Activated CD4-positive, alpha-beta T cell treated with anti-CD3 and anti-CD28 coated beads, Interleukin-2, Interleukin-4, amounts not matched to agents 100 ng/mL and 50 ng/mL, durations not matched to agents 16 hours and 8 hours (primary cell): ENCODE measurements around the gene KDR.

Experiments
- DNase-seq: peaks from one replicate; pipeline ENCODE4 v3.0.0-alpha.2; 2020; ENCODE audit warnings: low spot score

KDR gene

DNA sequence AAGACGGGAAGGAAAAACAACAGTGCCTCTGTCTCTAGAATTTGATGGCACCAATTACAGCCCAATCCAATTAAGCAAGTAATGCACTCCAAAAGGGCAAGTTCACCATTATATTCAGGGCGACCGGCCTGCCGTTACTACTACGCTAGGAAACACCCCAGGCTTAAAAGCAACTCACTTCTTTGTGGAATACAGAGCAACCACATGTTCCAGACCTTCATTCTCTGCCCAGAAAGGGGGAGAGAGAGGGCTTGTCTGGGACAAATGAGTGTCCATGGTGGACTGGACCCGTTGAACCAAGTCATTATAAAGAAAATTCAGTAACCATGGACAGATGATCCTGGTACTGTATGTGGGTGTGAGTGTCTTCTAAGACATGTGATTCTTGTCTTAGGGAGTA, 1.6 kb downstream of the KDR start:
- no peak for DNase-seq

DNA sequence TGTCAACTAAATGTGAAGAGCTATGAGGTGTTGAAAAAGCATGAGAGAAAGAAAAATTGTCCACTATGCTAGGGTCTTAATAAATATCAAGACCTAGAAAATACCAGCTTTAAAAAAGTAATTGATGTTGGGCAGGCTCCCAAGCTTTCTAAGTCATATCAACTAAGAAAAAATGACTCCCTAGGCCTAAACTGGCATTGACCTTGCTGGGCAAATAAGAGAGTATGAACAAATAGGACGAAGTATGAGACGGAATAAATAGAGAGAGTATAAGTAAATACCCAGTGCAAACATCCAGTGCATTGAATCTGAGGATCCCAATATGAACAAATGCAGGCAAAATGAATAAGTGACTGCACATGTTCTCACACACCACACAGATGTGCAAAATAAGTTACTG, 3.2 kb downstream of the KDR start:
- no peak for DNase-seq

DNA sequence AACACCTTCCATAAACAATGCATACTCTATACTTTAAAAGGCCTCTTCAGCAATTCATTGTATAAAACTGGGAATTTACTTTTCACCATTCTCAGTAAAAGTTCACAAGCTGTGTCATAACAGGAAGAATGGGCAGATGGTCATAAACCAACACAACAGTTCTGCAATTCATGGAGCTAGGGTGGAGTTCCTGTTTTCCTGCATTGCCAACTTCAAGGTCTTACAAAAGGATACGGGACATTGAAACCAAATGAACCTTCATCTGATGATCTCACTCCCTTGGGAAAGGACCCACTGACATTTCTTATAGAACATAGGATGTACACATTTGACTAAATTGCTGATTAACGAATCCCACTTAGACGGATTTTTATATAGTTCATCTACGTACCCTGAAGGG, 4.1 kb downstream of the KDR start:
- DNase-seq: no peak

DNA sequence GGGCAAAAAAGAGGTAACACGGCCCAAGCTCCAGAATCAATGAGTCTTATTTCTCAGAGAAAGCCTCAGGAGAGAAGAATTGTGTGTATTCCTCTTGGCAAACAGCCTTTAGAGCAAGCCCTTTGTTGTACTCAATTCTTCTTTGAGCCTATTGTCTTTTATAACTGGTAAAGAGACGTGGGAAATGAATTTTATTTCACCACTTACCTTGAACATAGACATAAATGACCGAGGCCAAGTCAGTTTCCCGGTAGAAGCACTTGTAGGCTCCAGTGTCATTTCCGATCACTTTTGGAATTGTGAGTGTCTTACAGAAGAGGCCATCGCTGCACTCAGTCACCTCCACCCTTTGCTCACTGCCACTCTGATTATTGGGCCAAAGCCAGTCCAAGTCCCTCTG, 7.0 kb downstream of the KDR start:
- DNase-seq: no peak

DNA sequence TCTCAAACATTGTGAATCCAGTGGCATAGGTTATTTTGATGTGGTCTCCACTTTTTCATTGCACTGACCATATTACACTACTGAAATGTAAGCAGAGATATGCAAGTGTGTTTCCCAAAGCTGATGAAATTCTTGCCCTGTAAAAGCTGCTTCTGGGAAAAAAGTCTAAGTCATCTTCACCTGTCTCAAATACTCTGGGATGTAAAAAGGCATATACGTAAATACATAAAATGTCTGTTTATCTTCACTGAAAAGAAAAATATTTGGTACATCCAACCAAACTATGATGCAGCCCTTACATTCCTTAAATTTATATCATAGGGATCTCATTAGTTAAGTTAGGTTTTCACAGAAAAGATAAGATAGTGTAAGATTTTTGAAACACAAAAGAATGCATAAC, 7.9 kb downstream of the KDR start:
- no peak for DNase-seq

DNA sequence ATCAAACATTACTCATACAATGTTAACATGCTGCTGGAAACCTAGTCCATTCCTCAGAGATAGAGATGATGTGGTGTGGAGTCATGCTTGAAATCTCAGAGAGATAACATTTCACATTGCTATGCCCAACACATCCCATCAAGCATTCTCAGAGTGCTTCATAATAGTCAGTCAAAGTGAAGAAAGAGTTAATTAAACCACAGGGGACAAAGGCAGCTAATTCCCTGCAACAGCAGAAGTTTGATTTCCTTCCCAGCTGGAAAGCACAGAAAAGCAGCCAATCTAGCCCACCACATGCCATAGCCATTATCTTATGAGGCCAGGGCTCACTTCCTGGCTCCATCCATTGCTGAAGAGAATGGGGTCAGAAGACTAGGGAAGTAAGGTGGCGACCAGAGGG, 8.9 kb downstream of the KDR start:
- no peak for DNase-seq

DNA sequence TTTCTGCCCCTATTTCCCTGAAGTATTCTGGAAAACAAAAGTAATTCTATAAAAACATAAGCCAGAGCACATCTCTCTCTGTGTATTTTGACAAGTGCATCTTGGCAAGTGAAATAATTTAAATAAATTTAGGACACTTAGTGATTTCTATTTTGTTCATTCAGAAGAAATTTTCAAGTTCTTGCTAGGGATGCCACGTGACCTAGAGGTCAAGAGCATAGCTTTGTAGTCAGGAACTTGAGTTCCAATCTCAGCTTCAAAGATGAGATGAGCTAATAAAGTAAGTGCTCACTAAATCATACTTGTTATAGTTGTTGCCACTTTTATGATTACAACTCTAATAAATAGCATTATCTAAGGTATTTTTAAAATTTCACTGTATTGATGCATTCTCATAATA, 13.8 kb downstream of the KDR start:
- DNase-seq: no peak

DNA sequence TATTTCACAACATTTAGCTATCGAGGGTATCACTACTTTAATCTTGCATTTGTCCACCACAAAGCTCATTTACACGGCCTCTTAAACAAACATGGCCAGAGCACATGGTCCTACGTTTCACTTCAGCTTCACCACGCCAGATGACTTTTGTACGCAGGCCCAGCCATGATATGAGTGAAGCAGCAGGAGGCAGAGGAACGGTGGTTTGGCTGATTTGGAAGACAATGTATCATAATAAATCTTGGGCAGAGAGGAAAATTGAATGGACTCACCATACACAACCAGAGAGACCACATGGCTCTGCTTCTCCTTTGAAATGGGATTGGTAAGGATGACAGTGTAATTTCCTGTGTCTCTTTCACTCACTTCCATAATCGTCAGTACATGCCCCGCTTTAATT, 15.3 kb downstream of the KDR start:
- no peak for DNase-seq

DNA sequence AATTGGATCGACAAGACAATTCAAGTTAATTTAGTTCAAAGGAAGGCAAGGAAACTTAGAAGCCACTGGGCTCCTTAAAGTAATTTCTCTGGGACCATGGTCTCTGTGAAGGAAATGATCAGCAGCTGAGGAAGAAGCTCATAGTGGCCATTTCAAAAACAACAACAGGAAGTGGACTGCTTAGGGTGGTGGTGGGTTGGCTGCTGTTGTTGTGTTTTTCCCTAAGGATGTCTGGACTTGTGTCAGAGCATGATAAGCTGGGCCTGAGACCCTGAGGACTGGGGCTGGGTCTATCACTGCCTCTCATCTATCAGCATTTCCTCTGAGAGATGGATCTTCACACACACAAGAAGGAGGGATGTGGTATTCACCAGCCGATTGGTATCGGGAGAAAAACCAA, 18.3 kb downstream of the KDR start:
- DNase-seq: no peak

DNA sequence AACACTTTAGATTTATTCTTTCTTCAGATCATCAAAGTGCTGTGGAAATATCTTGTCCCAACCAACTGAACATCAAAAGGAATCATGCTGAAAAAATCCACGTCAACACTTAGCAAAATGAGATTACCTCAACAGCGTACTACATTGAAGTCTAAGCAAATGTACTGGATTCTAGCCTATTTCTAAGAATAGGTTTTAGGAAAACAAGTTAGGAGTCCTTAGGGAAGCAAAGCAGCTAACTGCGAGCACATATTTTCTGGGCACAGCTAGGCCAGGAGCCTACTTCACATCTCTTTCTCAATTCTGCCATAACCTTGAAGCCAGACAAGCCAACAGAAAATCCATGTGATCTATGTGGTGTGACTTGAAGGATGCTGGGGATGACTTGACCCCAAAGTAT, 22.2 kb downstream of the KDR start:
- DNase-seq: no peak

DNA sequence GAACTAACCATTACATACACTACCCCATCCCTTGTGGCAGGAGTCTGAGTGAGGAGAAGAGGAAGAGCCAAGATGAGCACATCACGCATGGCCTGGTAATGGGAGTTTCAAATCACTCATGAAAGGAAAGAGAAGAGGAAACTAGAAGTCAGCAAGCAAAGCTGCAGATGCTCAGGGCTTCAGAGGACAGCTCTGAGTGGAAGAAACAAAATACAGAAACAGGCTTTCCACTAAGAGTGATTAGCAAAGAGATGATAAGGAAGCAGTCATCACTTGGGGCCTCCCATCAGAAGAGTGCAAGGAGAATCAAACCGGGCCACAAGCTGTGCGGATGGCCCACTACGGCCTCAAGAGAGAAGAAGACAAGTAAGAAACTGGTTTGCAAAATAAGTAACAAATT, 25.6 kb downstream of the KDR start:
- no peak for DNase-seq

DNA sequence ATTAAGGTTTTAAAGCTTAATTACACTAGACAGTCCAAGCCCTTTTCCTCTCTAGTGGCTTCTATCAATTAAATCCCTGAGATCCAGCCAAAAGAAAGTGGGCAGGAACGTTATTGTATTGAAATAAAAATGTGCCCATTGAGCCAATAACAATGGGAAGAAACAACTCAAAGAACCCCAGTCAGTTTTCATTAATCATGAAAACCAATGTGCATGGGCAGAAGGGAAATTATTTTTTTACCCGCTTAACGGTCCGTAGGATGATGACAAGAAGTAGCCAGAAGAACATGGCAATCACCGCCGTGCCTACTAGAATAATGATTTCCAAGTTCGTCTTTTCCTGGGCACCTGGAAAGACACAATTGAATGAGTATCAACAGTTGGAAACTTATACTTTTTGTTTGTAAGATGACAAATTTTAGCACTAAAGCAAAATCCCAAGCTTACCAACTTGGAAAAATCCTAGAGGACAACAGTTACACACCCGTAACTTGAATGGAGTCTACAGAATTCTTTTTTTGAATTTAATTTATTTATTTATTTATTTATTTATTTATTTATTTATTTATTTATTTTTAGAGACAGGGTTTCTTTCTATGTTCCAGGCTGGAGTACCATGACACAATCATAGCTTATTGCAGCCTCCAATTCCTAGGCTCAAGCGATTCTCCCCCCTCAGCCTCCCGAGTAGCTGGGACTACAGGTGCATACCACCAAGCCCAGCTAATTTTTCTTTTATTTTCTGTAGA, 26.8 kb downstream of the KDR start:
- DNase-seq: no peak

DNA sequence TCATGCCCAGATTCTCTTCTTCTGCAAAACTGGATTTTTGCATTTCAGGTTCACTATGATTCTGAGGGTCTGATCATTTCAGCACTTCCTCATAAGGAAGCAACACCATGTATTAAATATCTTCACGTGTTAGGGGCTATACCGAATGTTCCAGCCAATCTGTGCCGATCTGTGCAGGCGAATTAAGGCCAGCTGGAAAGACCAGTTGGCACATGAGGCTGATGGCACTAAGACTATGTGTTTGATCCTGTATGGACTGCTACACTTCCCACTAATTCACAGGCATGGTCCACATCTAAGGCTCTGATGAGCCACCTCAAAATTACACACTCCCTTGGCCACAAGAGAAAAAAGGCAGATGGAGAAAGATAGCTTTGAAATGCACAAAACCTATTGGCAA, 28.8 kb downstream of the KDR start:
- DNase-seq: no peak

DNA sequence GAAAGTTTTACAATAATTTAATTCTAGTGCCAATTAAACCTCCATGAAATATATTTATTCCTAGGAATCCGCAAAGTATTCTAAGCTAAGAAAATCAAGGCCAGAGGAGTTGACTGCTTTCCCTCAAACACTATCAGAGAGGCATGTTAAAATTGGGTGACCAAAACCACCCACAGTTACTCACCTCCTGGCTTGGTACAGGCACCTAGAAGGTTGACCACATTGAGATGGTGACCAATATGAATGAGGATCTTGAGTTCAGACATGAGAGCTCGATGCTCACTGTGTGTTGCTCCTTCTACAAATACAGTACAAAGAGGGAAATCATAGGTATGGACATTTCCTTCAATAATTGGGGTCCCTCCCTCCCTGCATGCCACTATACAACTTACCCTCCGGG, 29.4 kb downstream of the KDR start:
- DNase-seq: no peak

DNA sequence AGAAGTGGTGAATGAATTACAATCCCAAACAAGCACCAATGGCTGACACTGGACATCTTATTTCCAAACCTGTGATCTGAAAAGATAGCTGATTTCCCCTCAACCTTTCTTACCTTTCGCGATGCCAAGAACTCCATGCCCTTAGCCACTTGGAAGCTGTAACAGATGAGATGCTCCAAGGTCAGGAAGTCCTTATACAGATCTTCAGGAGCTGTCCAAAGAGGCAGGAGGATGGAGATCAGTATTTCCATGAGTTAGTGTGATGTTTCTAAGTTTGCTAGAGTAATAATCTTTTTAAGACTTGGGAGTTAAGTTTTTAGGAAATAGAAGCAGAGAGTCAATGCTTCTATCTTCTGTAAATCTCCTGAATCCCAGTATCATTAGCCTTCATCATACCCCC, 32.9 kb downstream of the KDR start:
- DNase-seq: no peak

DNA sequence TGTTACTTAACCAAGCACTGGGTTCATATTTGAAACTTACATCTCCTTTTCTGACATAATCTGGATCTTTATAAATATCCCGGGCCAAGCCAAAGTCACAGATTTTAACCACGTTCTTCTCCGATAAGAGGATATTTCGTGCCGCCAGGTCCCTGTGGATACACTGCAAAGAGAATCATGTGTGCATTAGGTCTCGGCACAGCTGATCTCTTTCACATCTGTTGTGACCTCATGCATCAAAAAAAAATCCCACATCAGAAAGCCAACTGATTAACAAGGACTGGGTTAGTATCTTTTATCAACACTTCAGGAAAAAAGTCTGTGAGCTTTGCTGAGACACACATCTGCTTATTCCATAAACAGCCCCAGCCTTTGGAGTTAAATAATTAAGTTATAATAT, 35.5 kb downstream of the KDR start:
- DNase-seq: no peak

DNA sequence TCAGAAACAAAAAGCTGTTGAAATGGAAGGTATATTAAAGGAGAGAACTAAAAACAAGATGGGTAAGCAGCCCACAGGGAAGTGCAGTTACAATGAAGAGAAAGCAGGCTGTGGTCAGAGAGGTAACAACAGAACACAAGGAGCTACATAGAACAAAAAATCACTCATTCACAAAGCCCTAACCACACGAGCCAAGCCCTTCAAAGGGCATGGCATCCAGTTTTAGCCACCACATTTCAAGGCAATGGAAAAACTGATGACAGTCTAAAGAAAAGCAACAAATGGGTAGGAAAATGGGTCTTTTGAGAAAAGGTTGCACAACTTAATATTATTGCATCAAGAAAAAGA, 37.5 kb downstream of the KDR start:
- no peak for DNase-seq

DNA sequence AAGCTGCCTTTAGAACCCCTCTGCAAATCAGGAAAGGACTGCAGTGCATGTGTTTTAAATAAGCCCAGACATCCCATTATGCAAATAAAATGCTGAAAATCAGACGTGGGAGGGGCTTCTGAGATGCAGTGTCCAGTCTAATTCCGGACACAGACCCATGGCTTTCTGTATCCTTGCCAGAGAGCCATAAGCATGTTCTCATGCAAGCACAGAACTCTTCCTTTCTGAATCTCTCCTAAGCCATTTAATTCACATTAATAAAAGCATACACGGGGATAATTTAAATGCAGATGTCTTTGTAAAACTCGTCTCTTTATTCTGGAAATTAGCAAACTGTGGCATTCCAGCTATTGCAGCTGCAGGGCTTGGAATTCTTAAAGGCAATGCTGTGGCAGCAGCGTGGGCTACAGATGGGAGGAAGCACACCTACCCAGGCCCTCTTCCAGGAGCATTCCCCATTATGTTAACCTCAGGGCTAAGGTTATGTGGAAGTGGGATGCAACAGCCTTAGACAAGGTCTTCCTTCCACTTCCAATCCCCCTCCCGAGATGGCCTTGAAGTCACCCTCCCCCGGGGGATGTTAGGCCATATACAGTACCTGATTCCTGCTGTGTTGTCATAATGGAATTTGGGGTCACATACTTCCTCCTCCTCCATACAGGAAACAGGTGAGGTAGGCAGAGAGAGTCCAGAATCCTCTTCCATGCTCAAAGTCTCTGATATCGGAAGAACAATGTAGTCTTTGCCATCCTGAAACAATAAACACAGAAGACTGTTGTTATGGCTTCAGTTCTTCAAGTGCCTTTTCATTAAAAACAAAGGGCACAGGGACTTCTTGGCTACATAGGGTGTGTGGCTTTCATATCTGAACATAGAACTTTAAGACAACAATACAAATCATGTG, 38.1 kb downstream of the KDR start:
- DNase-seq: no peak

DNA sequence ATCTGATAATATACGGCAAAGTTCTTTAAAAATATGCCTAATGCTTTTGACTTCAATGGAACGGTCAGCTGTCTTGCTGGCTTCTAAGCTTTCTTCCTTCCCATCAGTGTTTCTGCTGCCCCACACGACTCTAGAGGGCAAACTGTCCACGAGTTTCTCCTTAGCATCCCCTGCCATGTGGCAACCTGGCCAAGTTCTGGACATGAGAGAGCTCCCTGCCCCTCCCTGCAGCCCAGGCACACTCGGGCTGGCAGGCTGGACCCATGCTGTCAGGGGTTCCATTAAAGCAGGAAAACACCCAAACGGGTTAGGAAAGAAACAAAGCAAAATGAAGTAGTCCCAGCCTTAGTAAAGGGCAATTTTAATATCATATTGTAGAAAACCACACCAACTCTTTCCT, 38.8 kb downstream of the KDR start:
- DNase-seq: no peak

DNA sequence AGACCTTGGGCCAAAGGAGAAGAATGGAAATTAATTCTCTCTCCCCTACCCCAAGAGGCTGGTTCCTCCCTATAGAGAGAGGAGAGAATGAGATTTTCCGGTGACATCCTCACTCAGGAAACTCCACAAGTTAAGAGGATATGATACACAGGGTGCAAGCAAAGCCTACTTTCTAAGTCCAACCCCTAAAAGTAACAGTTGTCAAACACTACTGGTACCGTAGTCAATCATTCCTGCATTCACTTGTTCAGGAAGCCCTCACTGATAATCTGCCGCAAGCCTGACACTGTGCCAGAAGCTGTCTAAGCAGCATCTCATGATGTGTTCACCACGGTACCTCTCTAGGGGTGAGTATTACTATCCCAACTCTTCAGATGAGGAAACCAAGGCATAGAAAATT, 41.7 kb downstream of the KDR start:
- no peak for DNase-seq

DNA sequence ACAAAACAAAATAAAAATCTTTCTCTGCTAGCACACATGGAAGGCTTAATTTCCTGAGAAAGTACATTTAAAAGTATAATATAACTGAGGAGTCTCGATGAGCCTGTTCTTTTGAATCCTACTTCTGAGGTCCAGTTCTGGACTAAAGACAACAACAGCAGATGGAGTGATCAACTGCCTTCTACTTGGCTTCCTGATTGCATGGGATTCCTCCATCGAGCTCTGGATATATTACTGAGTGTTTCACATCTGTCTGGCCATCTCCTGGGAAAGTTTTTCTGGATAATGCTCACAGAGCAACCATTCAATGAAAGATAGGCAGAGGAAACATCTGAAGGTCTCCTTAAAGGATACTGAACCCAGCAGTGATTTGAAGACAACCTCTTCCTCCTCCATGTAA, 42.6 kb downstream of the KDR start:
- no peak for DNase-seq

DNA sequence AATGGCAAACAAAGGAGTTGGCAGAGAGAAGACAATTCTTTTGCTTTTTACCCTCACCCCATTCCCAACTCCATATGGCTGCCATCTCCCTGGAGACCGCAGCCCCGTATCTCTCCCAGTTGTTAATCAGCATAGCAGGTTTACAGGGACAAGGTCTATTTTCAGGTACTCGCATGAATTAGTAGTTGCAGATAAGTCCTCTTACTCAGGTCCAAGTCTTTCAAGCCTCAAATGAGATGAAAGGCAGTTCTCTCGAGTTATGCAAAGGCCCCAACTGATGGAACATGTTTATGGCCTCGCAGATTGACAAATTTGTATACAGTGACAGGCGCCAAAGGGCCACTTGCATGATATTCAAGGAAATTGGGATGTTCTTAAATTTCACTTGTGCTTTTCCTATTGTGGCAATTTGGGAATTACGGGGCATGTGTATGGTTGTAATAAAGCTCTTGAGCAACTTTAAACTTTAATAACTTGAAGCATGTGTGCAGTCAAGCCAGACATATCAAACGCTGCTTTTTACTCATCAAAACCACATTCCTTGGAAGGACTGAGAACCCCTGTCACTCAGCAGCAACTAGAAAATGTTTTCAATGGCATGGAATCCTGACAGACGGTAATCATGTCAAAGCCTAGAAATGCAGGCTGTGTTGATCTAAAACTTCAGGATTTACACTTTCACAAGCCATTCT, 45.1 kb downstream of the KDR start:
- DNase-seq: no peak

DNA sequence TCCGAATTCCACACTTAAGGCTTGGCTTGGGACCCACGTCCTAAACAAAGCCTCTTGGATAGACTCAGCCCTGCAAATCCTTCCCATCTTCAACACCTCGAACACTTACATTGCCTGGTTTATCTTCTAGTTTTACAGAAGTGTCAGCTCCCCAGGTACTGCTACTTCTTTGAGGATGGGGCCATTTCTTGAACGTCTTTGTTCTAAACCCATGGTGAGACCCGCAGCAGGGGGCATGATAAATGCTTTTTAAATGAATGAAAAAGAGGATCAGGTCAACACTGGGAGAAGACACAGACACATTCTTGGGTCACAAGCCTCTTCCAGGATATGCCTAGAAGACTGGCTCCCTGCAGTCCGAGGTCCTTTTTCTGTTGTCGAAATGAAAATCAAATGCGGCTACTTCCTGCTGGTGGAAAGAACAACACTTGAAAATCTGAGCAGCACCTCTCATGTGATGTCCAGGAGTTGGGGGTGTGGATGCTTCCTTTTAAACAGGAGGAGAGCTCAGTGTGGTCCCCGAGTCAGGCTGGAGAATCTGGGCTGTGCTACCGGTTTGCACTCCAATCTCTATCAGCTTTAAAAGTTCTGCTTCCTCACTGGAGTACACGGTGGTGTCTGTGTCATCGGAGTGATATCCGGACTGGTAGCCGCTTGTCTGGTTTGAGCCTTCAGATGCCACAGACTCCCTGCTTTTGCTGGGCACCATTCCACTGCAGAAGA, 45.8 kb downstream of the KDR start:
- DNase-seq: no peak
